HepG2 (cell line): ENCODE measurements around the gene COLEC12. TPM values are rescaled to one million over a fixed set of nuclear protein-coding genes. Genes with fewer than 3 reads are reported as not detected.

Experiments
- ATAC-seq: fragments of 200-7000 bp; cut with Tn5 transposase; 3 replicates; pipeline ENCODE4 v1.9.1; 2020; ENCODE audit warnings: mild to moderate bottlenecking, moderate library complexity
- BruUV-seq: library from RNA; stranded (reverse); fragments of 400-500 nt; replicated peaks from 2 replicates; lab custom pipeline; 2021; lab: Mats Ljungman, UMichigan
- CTCF ChIA-PET: fragments of 300-600 bp; formaldehyde crosslinking; extraction: SDS; loops from one replicate; lab custom pipeline; 2021; ENCODE audit warnings: low total read pairs, inconsistent platforms, low intra/inter-chr PET ratio; lab: Yijun Ruan, JAX
- POLR2A ChIA-PET: fragments of 350-600 bp; sonication (Branson Sonifier 250); formaldehyde crosslinking; loops from one replicate; lab custom pipeline; 2020; ENCODE audit warnings: antibody characterized with exemption, inconsistent platforms; lab: Yijun Ruan, JAX
- DNase-seq: peaks from one replicate; pipeline ENCODE4 v3.0.0-alpha.2; 2015; ENCODE audit warnings: low spot score
- FAIRE-seq: peaks from 3 replicates; lab custom pipeline; 2011; peaks lifted over from hg19 to GRCh38; lab: Jason Lieb, UNC
- H2AFZ ChIP-seq: one replicate; pipeline ENCODE4 v1.6.1; 2011; ENCODE audit warnings: low read length, inconsistent platforms
- H3K27ac ChIP-seq: fragments of 300-600 bp; 3 replicates; pipeline ENCODE4 v1.8.0; 2011; ENCODE audit warnings: mixed run types, mild to moderate bottlenecking, mixed read lengths, low read length, inconsistent platforms; ENCODE audit not compliant: insufficient read depth; ENCODE audit errors: extremely low read length
- H3K27me3 ChIP-seq, 2 experiments: fragments of 200-600 bp in 1 of 2; 2 replicates in 1 of 2; 3 replicates in 1 of 2; pipeline versions ENCODE4 v1.6.0 to v1.8.0; 2011; ENCODE audit warnings: low read length in 2 of 2, mild to moderate bottlenecking in 2 of 2, moderate library complexity in 2 of 2, inconsistent platforms in 1 of 2; ENCODE audit not compliant: insufficient read depth in 2 of 2, control insufficient read depth in 1 of 2
- H3K36me3 ChIP-seq, 2 experiments: fragments of 200-600 bp in 1 of 2; replicated peaks in 1 of 2; 2 replicates in 1 of 2; 3 replicates in 1 of 2; pipeline versions ENCODE4 v1.5.1 to v1.8.0; 2011; ENCODE audit warnings: low read length in 2 of 2, inconsistent platforms in 1 of 2; ENCODE audit not compliant: insufficient read depth in 2 of 2, control insufficient read depth in 1 of 2
- H3K4me1 ChIP-seq: 2 replicates; pipeline ENCODE4 v1.5.1; 2012; ENCODE audit warnings: low read length, inconsistent platforms; ENCODE audit not compliant: insufficient read depth
- H3K4me2 ChIP-seq: 2 replicates; pipeline ENCODE4 v1.6.0; 2011; ENCODE audit warnings: low read depth, low read length, inconsistent platforms
- H3K4me3 ChIP-seq, 3 experiments: fragments of 200-600 bp in 1 of 3; sonication (generic), shearing (Covaris generic) in 1 of 3; replicated peaks in 1 of 3; 2 replicates each; pipeline ENCODE4 v1.5.1; 2011 to 2016; ENCODE audit warnings: low read length in 3 of 3, inconsistent platforms in 2 of 3, low read depth in 2 of 3, mild to moderate bottlenecking in 2 of 3, control low read depth in 1 of 3, mixed read lengths in 1 of 3; ENCODE audit not compliant: insufficient read depth in 1 of 3
- H3K79me2 ChIP-seq: one replicate; pipeline ENCODE4 v1.6.1; 2011; ENCODE audit warnings: low read length, inconsistent platforms; ENCODE audit not compliant: insufficient read depth
- H3K9ac ChIP-seq: 2 replicates; pipeline ENCODE4 v1.6.0; 2011; ENCODE audit warnings: mild to moderate bottlenecking, low read depth, low read length, inconsistent platforms; ENCODE audit not compliant: insufficient read depth
- H3K9me3 ChIP-seq: 2 replicates; pipeline ENCODE4 v1.5.1; 2012; ENCODE audit warnings: mild to moderate bottlenecking, low read length
- H4K20me1 ChIP-seq: 2 replicates; pipeline ENCODE4 v1.6.0; 2011; ENCODE audit warnings: inconsistent platforms, mild to moderate bottlenecking, low read length, moderate library complexity; ENCODE audit not compliant: insufficient read depth
- CHD2 ChIP-seq: IDR thresholded peaks from 2 replicates; pipeline ENCODE4 v1.6.1; 2011; ENCODE audit warnings: low read depth, low read length, improper control_type of control experiment
- RFX1 ChIP-seq: fragments of 450-650 bp; IDR thresholded peaks from 2 replicates; pipeline ENCODE4 v1.6.1; 2017
- SRSF9 ChIP-seq: fragments of 200-400 bp; formaldehyde crosslinking; IDR thresholded peaks from 2 replicates; pipeline ENCODE4 v1.6.1; 2018; ENCODE audit warnings: borderline replicate concordance, mild to moderate bottlenecking, low read depth, low read length; ENCODE audit not compliant: insufficient read depth, poor library complexity, severe bottlenecking
- TCF7L2 ChIP-seq: IDR thresholded peaks from 2 replicates; pipeline ENCODE4 v1.6.1; 2011; ENCODE audit warnings: mild to moderate bottlenecking, low read depth, low read length, moderate library complexity
- YEATS2 ChIP-seq: sonication (generic); formaldehyde crosslinking; IDR thresholded peaks from 2 replicates; pipeline ENCODE4 v1.4.0; 2020; ENCODE audit warnings: missing genetic modification reagents, borderline replicate concordance
- ZKSCAN5 ChIP-seq: sonication (generic); formaldehyde crosslinking; IDR thresholded peaks from 2 replicates; pipeline ENCODE4 v1.5.1; 2020; ENCODE audit warnings: mild to moderate bottlenecking, missing genetic modification reagents
- ZMAT3 ChIP-seq: sonication (generic); formaldehyde crosslinking; conservative IDR thresholded peaks from 2 replicates; pipeline ENCODE4 v1.7.0; 2021; ENCODE audit warnings: missing genetic modification reagents
- ZNF788 ChIP-seq: sonication (generic); formaldehyde crosslinking; IDR thresholded peaks from 2 replicates; pipeline ENCODE4 v1.5.0; 2020; ENCODE audit warnings: mild to moderate bottlenecking, missing genetic modification reagents, borderline replicate concordance
- WGBS: methylation state at CpG from one replicate; pipeline ENCODE4 v1.1.6; 2017; ENCODE audit warnings: low lambda C conversion rate; 5-methylcytosine and 5-hydroxymethylcytosine counted together
- in situ Hi-C: cut with HindIII; loops from 2 replicates; pipeline ENCODE4 v1.10.0; 2017; ENCODE audit warnings: low pct_unique_long_range_greater_than_20kb; ENCODE audit not compliant: extremely low pct_ligation_motif_present
- intact Hi-C: fragments of 100-400 bp; cut with micrococcal nuclease; formaldehyde crosslinking; loops from one replicate; pipeline ENCODE4 v1.10.0; 2022; ENCODE audit not compliant: unreplicated experiment
- polyA plus RNA-seq, 8 experiments: library from polyadenylated mRNA; depleted of rRNA in 3 of 8; stranded (reverse) in 7 of 8; unstranded in 1 of 8; fragments of >200 nt; fragmentation: Illumina TruSeq in 4 of 8; extraction: Trizol in 4 of 8; gene quantifications; 2 replicates each; pipeline versions ENCODE4 v1.2.1 to v1.2.3, GENCODE V29; 2011 to 2016; ENCODE audit warnings: low read depth in 4 of 8, missing spikeins in 1 of 8, mixed read lengths in 1 of 8; ENCODE audit not compliant: insufficient read depth in 1 of 8
- total RNA-seq, 5 experiments: library from RNA; depleted of rRNA; stranded (reverse); fragments of >200 nt; fragmentation: Illumina TruSeq; extraction: Trizol; gene quantifications; 2 replicates each; pipeline ENCODE4 v1.2.3, GENCODE V29; 2016; ENCODE audit warnings: low read depth in 1 of 5

The COLEC12 gene
- total and polyA plus RNA-seq, 2 of the 13 experiments (the other 11 are each of a cell fraction or from before 2014, with no cell fraction given), result 0.02 to 0.11 TPM

DNA sequence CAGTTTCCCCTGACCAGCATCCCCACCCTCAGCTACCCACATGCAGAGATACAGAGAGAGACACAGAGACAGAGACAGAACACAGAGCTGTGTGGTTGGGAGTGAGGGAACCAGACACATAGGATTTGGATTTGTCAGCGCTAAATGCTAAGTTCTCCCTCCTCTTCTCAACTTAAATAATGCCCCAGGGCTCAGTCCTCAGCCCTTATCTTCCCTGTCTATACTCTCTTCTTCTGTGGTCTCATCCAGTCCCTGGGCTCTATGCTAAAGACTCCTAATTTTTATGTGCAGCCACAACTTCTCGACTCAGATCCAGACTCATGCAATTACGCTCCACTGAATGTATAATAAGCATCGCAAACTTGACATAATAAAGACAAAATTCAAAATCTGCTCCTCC is 47.1 kb downstream of the COLEC12 start:
- Histone ChIP-seq H3K27me3 (peaks cover 0 to 7% of the 10 kb centered on the region in 2 experiments; a peak in 1 of 5 replicates), H3K36me3 (no peaks in the 10 kb centered on the region), H2AFZ (no peak overlapping the region), H3K4me1 (peaks cover 7% of the 10 kb centered on the region), H3K79me2 (no peaks in the 10 kb centered on the region), H4K20me1 (no peaks in the 10 kb centered on the region)
- 58% methylated on average over 4 of the region's 4 CpGs for WGBS
- ATAC-seq, result no peak
- in situ Hi-C loops, result no loop called here
- TF ChIP-seq ZKSCAN5 (CRISPR knock-in tag), result no peak
- TF ChIP-seq, all 625 proteins: peak for 0
- CTCF ChIA-PET, result no interaction called here
- POLR2A ChIA-PET, result no interaction called here
- Histone ChIP-seq H3K4me2 (no peak overlapping the region), H3K9me3 (no peaks in the 10 kb centered on the region; the same call in 1 of the 2 replicates), H3K27ac (no peak overlapping the region), H3K4me3 (no peak overlapping the region), H3K9ac (no peak overlapping the region)
- DNase-seq, result no peak
- BruUV-seq, result no TSS peak
- intact Hi-C loops, result no loop called here
- FAIRE-seq, result no peak

GRCh38 chr18:452816-453215 is 47.7 kb downstream of the COLEC12 start:
- WGBS, result 25% methylated on average over 1 of the region's 1 CpG
- FAIRE-seq (no peak), ATAC-seq (no peak), DNase-seq (no peak)
- CTCF ChIA-PET, result no interaction called here
- Histone ChIP-seq H3K9me3 (no peaks in the 10 kb centered on the region; the same call in 1 of the 2 replicates), H3K36me3 (no peaks in the 10 kb centered on the region), H3K27me3 (peaks cover 0 to 7% of the 10 kb centered on the region in 2 experiments; a peak in 1 of 5 replicates), H3K79me2 (no peaks in the 10 kb centered on the region), H2AFZ (no peak overlapping the region), H4K20me1 (no peaks in the 10 kb centered on the region), H3K4me2 (no peak overlapping the region), H3K4me1 (peaks cover 7% of the 10 kb centered on the region), H3K4me3 (no peak overlapping the region), H3K27ac (no peak overlapping the region), H3K9ac (no peak overlapping the region)
- intact Hi-C loops, result no loop called here
- in situ Hi-C loops, result no loop called here
- no peak for TF ChIP-seq ZMAT3 (CRISPR knock-in tag)
- TF ChIP-seq ZNF788, result no peak
- TF ChIP-seq RFX1, result no peak
- no peak for TF ChIP-seq YEATS2 (CRISPR knock-in tag)
- TF ChIP-seq SRSF9, result no peak
- TF ChIP-seq CHD2, result no peak
- no peak for TF ChIP-seq TCF7L2
- POLR2A ChIA-PET, result no interaction called here
- BruUV-seq, result no TSS peak
